K562 (cell line): ENCODE measurements around the gene RTP3.

Source experiments
- ATF2 ChIP-seq: sonication (generic); formaldehyde crosslinking; IDR thresholded peaks from 2 replicates; pipeline ENCODE4 v1.8.1; 2022; ENCODE audit warnings: missing genetic modification reagents
- CTCF ChIP-seq, 3 experiments: IDR thresholded peaks in 2 of 3; conservative IDR thresholded peaks in 1 of 3; 2 replicates each; pipeline ENCODE4 v1.5.1; 2011 to 2012; ENCODE audit warnings: low read length in 3 of 3, mild to moderate bottlenecking in 3 of 3, control low read depth in 2 of 3, improper control_type of control experiment in 1 of 3, inconsistent platforms in 1 of 3, low read depth in 1 of 3, mixed read lengths in 1 of 3, moderate library complexity in 1 of 3; ENCODE audit not compliant: insufficient read depth in 2 of 3
- ESRRA ChIP-seq: fragments of 450-650 bp; IDR thresholded peaks from 2 replicates; pipeline ENCODE4 v1.6.1; 2014; ENCODE audit warnings: low read depth, mild to moderate bottlenecking, moderate library complexity, borderline replicate concordance
- MAFF ChIP-seq: IDR thresholded peaks from 2 replicates; pipeline ENCODE4 v1.6.1; 2012; ENCODE audit warnings: low read length, improper control_type of control experiment
- MTF1 ChIP-seq: fragments of 250-450 bp; sonication (Bioruptor Pico); IDR thresholded peaks from 2 replicates; pipeline ENCODE4 v1.9.0; 2021; ENCODE audit warnings: moderate library complexity, mild to moderate bottlenecking, inconsistent platforms, borderline replicate concordance
- NCOA6 ChIP-seq: fragments of 450-650 bp; IDR thresholded peaks from 2 replicates; pipeline ENCODE4 v1.6.1; 2017; ENCODE audit warnings: mild to moderate bottlenecking
- PKNOX1 ChIP-seq: fragments of 450-650 bp; IDR thresholded peaks from 2 replicates; pipeline ENCODE4 v1.6.1; 2016
- ZBTB17 ChIP-seq: fragments of 450-650 bp; formaldehyde crosslinking; IDR thresholded peaks from 2 replicates; pipeline ENCODE4 v1.4.0; 2020; ENCODE audit warnings: mild to moderate bottlenecking
- ZFP30 ChIP-seq: fragments of 250-450 bp; sonication (Bioruptor Pico); IDR thresholded peaks from 2 replicates; pipeline ENCODE4 v1.8.0; 2022; ENCODE audit warnings: moderate library complexity, mild to moderate bottlenecking, inconsistent platforms, borderline replicate concordance
- ZFX ChIP-seq: sonication (generic); formaldehyde crosslinking; IDR thresholded peaks from 2 replicates; pipeline ENCODE4 v1.8.0; 2022; ENCODE audit warnings: mild to moderate bottlenecking, missing genetic modification reagents, moderate library complexity
- ZNF224 ChIP-seq: sonication (generic); formaldehyde crosslinking; IDR thresholded peaks from 2 replicates; pipeline ENCODE4 v1.8.0; 2022; ENCODE audit warnings: mild to moderate bottlenecking, missing genetic modification reagents
- ZNF384 ChIP-seq: IDR thresholded peaks from 2 replicates; pipeline ENCODE4 v1.6.1; 2012; ENCODE audit warnings: low read depth, low read length, improper control_type of control experiment
- ZNF696 ChIP-seq: fragments of 250-450 bp; sonication (Bioruptor Pico); conservative IDR thresholded peaks from 2 replicates; pipeline ENCODE4 v1.4.0; 2020; ENCODE audit warnings: mild to moderate bottlenecking, moderate library complexity

GRCh38 chr3:46546896-46547440 is 49.2 kb downstream of the RTP3 start:
- no peak for TF ChIP-seq ESRRA
- no peak for TF ChIP-seq ZBTB17 (CRISPR knock-in tag)
- TF ChIP-seq PKNOX1, result no peak
- no peak for TF ChIP-seq CTCF (IDR thresholded peaks at IDR 0.05 in 2 of 3, conservative IDR thresholded peaks at IDR 0.05 in 1 of 3; ENCODE audit: insufficient read depth in 2 of 3, low read depth in 1 of 3, low read length in 3 of 3)
- TF ChIP-seq MAFF, result no peak
- TF ChIP-seq ATF2 (CRISPR knock-in tag), result no peak
- TF ChIP-seq ZFP30 (CRISPR knock-in tag), result no peak
- TF ChIP-seq ZFX (CRISPR knock-in tag), result no peak
- TF ChIP-seq ZNF224 (CRISPR knock-in tag), result no peak
- TF ChIP-seq NCOA6, result no peak
- no peak for TF ChIP-seq ZNF384
- no peak for TF ChIP-seq ZNF696 (CRISPR knock-in tag)
- TF ChIP-seq MTF1 (CRISPR knock-in tag), result no peak
